Muscle of leg (tissue), 11 donors: ENCODE results near the gene CFAP69. TPM values are rescaled to one million over a fixed set of nuclear protein-coding genes. Genes with fewer than 3 reads are reported as not detected.

Source experiments
- DNase-seq: peaks from one replicate; pipeline ENCODE4 v3.0.0; 2013
- H3K27ac ChIP-seq: one replicate; pipeline ENCODE4 v1.5.1; 2013; ENCODE audit warnings: mild to moderate bottlenecking, low read length, control low read depth
- H3K27me3 ChIP-seq: one replicate; pipeline ENCODE4 v1.6.1; 2013; ENCODE audit warnings: low read length; ENCODE audit not compliant: control insufficient read depth, insufficient read depth
- H3K36me3 ChIP-seq: one replicate; pipeline ENCODE4 v1.6.1; 2013; ENCODE audit warnings: low read length; ENCODE audit not compliant: control insufficient read depth, insufficient read depth
- H3K4me1 ChIP-seq: one replicate; pipeline ENCODE4 v1.6.1; 2013; ENCODE audit warnings: low read length; ENCODE audit not compliant: control insufficient read depth, insufficient read depth
- H3K4me3 ChIP-seq: one replicate; pipeline ENCODE4 v1.5.1; 2013; ENCODE audit warnings: low read length, control low read depth
- H3K9me3 ChIP-seq: replicated peaks from 2 replicates; pipeline ENCODE4 v1.6.1; 2013; ENCODE audit warnings: low read depth, low read length; ENCODE audit not compliant: control insufficient read depth
- WGBS: methylation state at CpG from one replicate; pipeline ENCODE4 v1.1.5; 2013; ENCODE audit warnings: missing lambda C conversion rate; ENCODE audit not compliant: insufficient coverage; 5-methylcytosine and 5-hydroxymethylcytosine counted together
- polyA plus RNA-seq, 8 donors: library from polyadenylated mRNA; unstranded; fragments of 120-200 nt; gene quantifications; one replicate each; pipeline versions ENCODE4 v1.2.1 to v1.2.3, GENCODE V29; 2013; ENCODE audit warnings: inconsistent platforms in 1 of 8, low replicate concordance in 1 of 8; ENCODE audit not compliant: insufficient read length in 8 of 8, insufficient read depth in 1 of 8
- total RNA-seq: library from RNA; stranded (reverse); fragments of 120-200 nt; gene quantifications from one replicate; pipeline ENCODE4 v1.2.4, GENCODE V29; 2013

The CFAP69 gene
- total and polyA plus RNA-seq, 9 donors, result 1.6 to 4.9 (median 2.8) TPM

DNA sequence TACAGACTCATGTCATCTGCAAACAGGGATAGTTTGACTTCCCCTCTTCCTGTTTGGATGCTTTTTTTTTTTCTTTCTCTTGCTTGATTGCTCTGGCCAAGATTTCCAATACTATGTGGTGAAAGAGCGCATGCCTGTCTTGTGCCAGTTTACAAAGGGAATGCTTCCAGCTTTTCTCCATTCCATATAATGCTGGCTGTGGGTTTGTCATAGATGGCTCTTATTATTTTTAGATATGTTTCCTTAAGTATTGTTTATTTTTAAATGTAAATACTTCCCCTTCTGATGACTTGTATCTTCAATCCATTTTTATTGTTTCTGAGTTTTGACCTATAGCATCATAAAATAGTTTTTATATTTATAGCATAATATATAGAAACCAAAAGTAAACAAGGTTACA lies 58.3 kb downstream of the CFAP69 start:
- Histone ChIP-seq H3K27ac (no peak overlapping the region), H3K36me3 (no peaks in the 10 kb centered on the region)
- WGBS, result no CpG with 5 or more reads among the region's 1 CpG

GRCh38 chr7:90309872-90310271 lies 64.9 kb downstream of the CFAP69 start:
- Histone ChIP-seq H3K36me3 (no peaks in the 10 kb centered on the region), H3K4me1 (no peaks in the 10 kb centered on the region), H3K27ac (no peak overlapping the region), H3K9me3 (no peaks in the 10 kb centered on the region), H3K4me3 (no peak overlapping the region), H3K27me3 (no peaks in the 10 kb centered on the region)
- WGBS, result 81% methylated on average over 2 of the region's 5 CpGs
- no peak for DNase-seq

More for the DNA sequence above, 58.3 kb downstream of the CFAP69 start:
- H3K4me3 ChIP-seq, result no peak overlapping the region
- H3K4me1 ChIP-seq, result no peaks in the 10 kb centered on the region
- H3K9me3 ChIP-seq, result no peaks in the 10 kb centered on the region
- DNase-seq, result no peak
- no peaks in the 10 kb centered on the region for H3K27me3 ChIP-seq

DNA sequence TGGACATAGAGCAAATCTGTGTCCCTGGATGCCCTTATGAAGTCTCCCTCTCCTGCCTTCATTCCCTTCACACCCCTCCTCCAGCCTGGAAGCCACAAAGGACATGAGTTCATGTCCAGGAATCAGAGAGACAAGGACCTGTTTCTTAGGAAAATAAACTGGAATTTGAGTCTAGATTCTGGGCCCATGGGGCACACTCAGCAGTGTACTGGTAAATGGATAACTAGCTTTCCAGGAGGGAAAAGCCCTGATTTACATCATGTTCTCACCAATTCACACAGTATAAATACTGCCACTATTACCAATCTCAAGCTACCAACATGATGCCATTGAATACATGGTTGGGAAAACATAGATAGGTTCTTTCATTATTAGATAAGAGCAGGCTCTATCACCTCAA lies 66.2 kb downstream of the CFAP69 start:
- Histone ChIP-seq H3K4me3 (no peak overlapping the region), H3K9me3 (no peaks in the 10 kb centered on the region), H3K36me3 (no peaks in the 10 kb centered on the region), H3K27ac (no peak overlapping the region), H3K4me1 (no peaks in the 10 kb centered on the region), H3K27me3 (no peaks in the 10 kb centered on the region)
- no peak for DNase-seq

DNA sequence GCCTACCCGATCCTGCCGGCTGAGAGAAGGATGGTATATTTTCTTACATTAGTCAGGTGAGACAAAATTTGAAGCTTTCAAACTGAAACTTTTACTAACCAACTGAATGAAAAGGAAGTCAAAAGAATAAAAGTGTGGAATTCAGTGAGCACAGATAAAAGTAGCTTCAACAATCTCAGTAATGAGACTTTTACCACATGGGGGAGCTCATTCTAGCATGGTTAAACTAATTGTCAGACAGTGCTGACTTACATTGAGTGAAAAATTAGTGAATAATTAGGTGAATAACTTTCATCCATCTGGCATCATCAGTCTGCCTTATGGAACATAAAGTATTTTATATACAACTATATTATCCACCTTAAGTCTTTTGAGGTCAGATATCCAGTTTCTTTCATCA lies 67.8 kb downstream of the CFAP69 start:
- no peaks in the 10 kb centered on the region for H3K4me1 ChIP-seq
- H3K27me3 ChIP-seq, result no peaks in the 10 kb centered on the region
- no peak overlapping the region for H3K4me3 ChIP-seq
- no CpG with 5 or more reads among the region's 2 CpGs for WGBS
- DNase-seq, result no peak
- no peaks in the 10 kb centered on the region for H3K9me3 ChIP-seq
- H3K36me3 ChIP-seq, result no peaks in the 10 kb centered on the region
- no peak overlapping the region for H3K27ac ChIP-seq

DNA sequence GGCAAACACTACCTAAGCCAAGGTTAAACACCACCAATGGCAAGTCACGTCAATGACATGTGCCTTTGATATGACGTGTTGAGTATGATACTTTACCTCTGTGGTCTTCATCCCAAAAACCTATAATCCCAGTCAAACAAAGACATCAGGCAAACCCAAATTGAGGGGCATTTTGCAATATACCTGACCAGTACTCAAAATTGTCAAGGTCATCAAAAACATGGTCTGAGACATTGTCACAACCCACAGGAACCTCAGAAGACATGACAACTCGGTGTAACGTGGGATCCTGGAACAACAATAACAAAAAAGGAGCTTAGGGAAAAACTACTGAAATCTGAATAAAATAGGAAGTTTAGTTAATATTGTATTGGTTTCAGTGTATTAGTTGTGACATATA lies 68.9 kb downstream of the CFAP69 start:
- Histone ChIP-seq H3K36me3 (no peaks in the 10 kb centered on the region), H3K9me3 (no peaks in the 10 kb centered on the region), H3K4me1 (no peaks in the 10 kb centered on the region), H3K27ac (no peak overlapping the region), H3K27me3 (no peaks in the 10 kb centered on the region), H3K4me3 (no peak overlapping the region)
- no peak for DNase-seq
- WGBS, result no CpG with 5 or more reads among the region's 4 CpGs

- Histone ChIP-seq H3K27ac (no peak overlapping the region), H3K9me3 (no peaks in the 10 kb centered on the region), H3K4me3 (no peak overlapping the region), H3K36me3 (no peaks in the 10 kb centered on the region), H3K4me1 (peaks cover 6% of the 10 kb centered on the region), H3K27me3 (peaks cover 27% of the 10 kb centered on the region)
- DNase-seq, result no peak
- WGBS, result no CpG with 5 or more reads among the region's 7 CpGs
Observed at GRCh38 chr7:90320014-90320413, 75.0 kb downstream of the CFAP69 start.

GRCh38 chr7:90320418-90320800 lies 75.4 kb downstream of the CFAP69 start:
- H3K27me3 ChIP-seq, result peaks cover 28% of the 10 kb centered on the region
- DNase-seq, result no peak
- H3K9me3 ChIP-seq, result no peaks in the 10 kb centered on the region
- H3K36me3 ChIP-seq, result no peaks in the 10 kb centered on the region
- no peak overlapping the region for H3K27ac ChIP-seq
- peaks cover 6% of the 10 kb centered on the region for H3K4me1 ChIP-seq
- 40% methylated on average over 1 of the region's 7 CpGs for WGBS
- H3K4me3 ChIP-seq, result no peak overlapping the region

- peak; percentile 2 for DNase-seq
- Histone ChIP-seq H3K27ac (no peak within 1 kb of the TSS), H3K36me3 (no peaks in the 10 kb centered on the region), H3K4me1 (peaks cover 6% of the 10 kb centered on the region), H3K9me3 (no peaks in the 10 kb centered on the region), H3K27me3 (peaks cover 29% of the 10 kb centered on the region), H3K4me3 (peak within 1 kb of the TSS; percentile 8)
- WGBS, result under 1% methylated on average over 62 of the region's 62 CpGs
Observed at GRCh38 chr7:90320801-90321494, 76.0 kb downstream of the CFAP69 start, which contains the start of gene FAM237B. TSS of gene FAM237B (minus strand) at chr7:90321304. CDS start at chr7:90319748, 1,556 bp downstream.

DNA sequence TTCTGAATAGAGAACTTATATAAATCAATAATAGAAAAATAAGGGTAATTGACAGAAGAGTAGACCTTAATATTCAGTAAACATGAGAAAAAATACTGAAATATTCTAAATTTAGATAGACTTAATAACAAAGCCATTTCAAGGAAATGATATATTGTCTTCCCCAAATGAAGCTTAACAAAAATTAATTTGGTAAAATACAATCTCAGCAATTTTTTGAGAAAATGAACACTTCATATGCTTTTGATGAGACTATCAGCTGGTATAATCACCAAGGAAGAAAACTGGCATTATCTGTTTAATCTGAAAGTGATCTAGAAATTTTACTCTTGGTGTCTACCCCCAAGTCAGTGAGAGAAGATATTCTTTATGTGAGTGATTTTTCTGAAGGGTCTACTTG lies 77.9 kb downstream of the CFAP69 start:
- no peak overlapping the region for H3K4me3 ChIP-seq
- H3K36me3 ChIP-seq, result no peaks in the 10 kb centered on the region
- H3K4me1 ChIP-seq, result peaks cover 6% of the 10 kb centered on the region
- H3K27ac ChIP-seq, result no peak overlapping the region
- no peak for DNase-seq
- peaks cover 31% of the 10 kb centered on the region for H3K27me3 ChIP-seq
- no peaks in the 10 kb centered on the region for H3K9me3 ChIP-seq

DNA sequence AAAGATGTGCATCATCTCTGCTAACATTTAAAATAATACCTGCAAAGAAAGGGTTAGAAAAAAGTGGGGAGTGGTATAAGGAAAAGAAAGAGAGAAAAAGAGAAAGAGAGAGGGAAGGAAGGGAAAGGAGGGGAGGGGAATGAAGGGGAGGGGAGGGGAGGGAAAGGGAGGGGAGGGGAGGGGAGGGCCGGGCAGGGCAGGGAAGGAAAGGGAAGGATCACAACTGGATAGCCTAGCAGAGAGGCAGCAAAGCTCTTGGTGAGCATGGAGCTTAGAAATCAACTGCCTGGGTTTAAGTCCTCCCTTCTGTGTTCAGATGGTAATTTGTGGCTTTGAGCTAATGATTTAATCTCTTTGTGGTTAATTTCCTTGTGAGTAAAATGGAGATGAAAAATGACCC lies 81.5 kb downstream of the CFAP69 start:
- Histone ChIP-seq H3K36me3 (no peaks in the 10 kb centered on the region), H3K4me3 (no peak overlapping the region), H3K9me3 (no peaks in the 10 kb centered on the region), H3K27me3 (peaks cover 16% of the 10 kb centered on the region), H3K4me1 (no peaks in the 10 kb centered on the region), H3K27ac (no peak overlapping the region)
- no peak for DNase-seq
- WGBS, result no CpG with 5 or more reads among the region's 1 CpG
